ENCODE measurements around the gene CHDH. TPM values are rescaled to one million over a fixed set of nuclear protein-coding genes. Genes with fewer than 3 reads are reported as not detected.

The CHDH gene
- total RNA-seq, 1 donor from 2014 or later = under 0.01 TPM

GRCh38 chr3:53833700-53834099 is 12.5 kb downstream of the CHDH start:
- no peak overlapping the region for H3K4me3 ChIP-seq (ENCODE audit: low read depth, low read length)
- TF ChIP-seq CTCF (IDR thresholded peaks at IDR 0.05; ENCODE audit: insufficient read depth, low read length, severe bottlenecking) = no peak
- DNase-seq (ENCODE audit: low read depth) = no peak

GRCh38 chr3:53833053-53833645 is 13.1 kb downstream of the CHDH start:
- no peak for FAIRE-seq
- Histone ChIP-seq H3K36me3 (ENCODE audit: control insufficient read depth, insufficient read depth, low read length) (no peaks in the 10 kb centered on the region), H3K4me3 (ENCODE audit: low read depth, low read length) (no peak overlapping the region), H3K27me3 (ENCODE audit: control insufficient read depth, insufficient read depth, low read length) (no peaks in the 10 kb centered on the region)
- no peak for DNase-seq (ENCODE audit: low read depth)
- no peak for TF ChIP-seq CTCF (IDR thresholded peaks at IDR 0.05; ENCODE audit: insufficient read depth, low read length, severe bottlenecking)

More at GRCh38 chr3:53833700-53834099, 12.5 kb downstream of the CHDH start:
- FAIRE-seq = no peak
- Histone ChIP-seq H3K27me3 (ENCODE audit: control insufficient read depth, insufficient read depth, low read length) (no peaks in the 10 kb centered on the region), H3K36me3 (ENCODE audit: control insufficient read depth, insufficient read depth, low read length) (no peaks in the 10 kb centered on the region)

- Histone ChIP-seq H3K4me3 (ENCODE audit: low read depth, low read length) (no peak overlapping the region), H3K27me3 (ENCODE audit: control insufficient read depth, insufficient read depth, low read length) (no peaks in the 10 kb centered on the region), H3K36me3 (ENCODE audit: control insufficient read depth, insufficient read depth, low read length) (no peaks in the 10 kb centered on the region)
- no peak for DNase-seq (ENCODE audit: low read depth)
- FAIRE-seq = no peak
- no peak for TF ChIP-seq CTCF (IDR thresholded peaks at IDR 0.05; ENCODE audit: insufficient read depth, low read length, severe bottlenecking)
These were observed 15.3 kb downstream of the CHDH start for GRCh38 chr3:53830944-53831343.

GRCh38 chr3:53829605-53830004 is 16.6 kb downstream of the CHDH start:
- TF ChIP-seq CTCF (IDR thresholded peaks at IDR 0.05; ENCODE audit: insufficient read depth, low read length, severe bottlenecking) = no peak

GRCh38 chr3:53828581-53828980 is 17.6 kb downstream of the CHDH start:
- no peak overlapping the region for H3K4me3 ChIP-seq (ENCODE audit: low read depth, low read length)
- FAIRE-seq = no peak
- no peak for DNase-seq (ENCODE audit: low read depth)
- TF ChIP-seq CTCF (IDR thresholded peaks at IDR 0.05; ENCODE audit: insufficient read depth, low read length, severe bottlenecking) = no peak
- no peaks in the 10 kb centered on the region for H3K27me3 ChIP-seq (ENCODE audit: control insufficient read depth, insufficient read depth, low read length)
- no peaks in the 10 kb centered on the region for H3K36me3 ChIP-seq (ENCODE audit: control insufficient read depth, insufficient read depth, low read length)

More at GRCh38 chr3:53829605-53830004, 16.6 kb downstream of the CHDH start:
- no peak overlapping the region for H3K4me3 ChIP-seq (ENCODE audit: low read depth, low read length)
- H3K36me3 ChIP-seq (ENCODE audit: control insufficient read depth, insufficient read depth, low read length) = no peaks in the 10 kb centered on the region
- no peaks in the 10 kb centered on the region for H3K27me3 ChIP-seq (ENCODE audit: control insufficient read depth, insufficient read depth, low read length)
- no peak for DNase-seq (ENCODE audit: low read depth)
- no peak for FAIRE-seq

GRCh38 chr3:53826048-53826447 is 20.2 kb downstream of the CHDH start:
- Histone ChIP-seq H3K4me3 (ENCODE audit: low read depth, low read length) (no peak overlapping the region), H3K27me3 (ENCODE audit: control insufficient read depth, insufficient read depth, low read length) (no peaks in the 10 kb centered on the region), H3K36me3 (ENCODE audit: control insufficient read depth, insufficient read depth, low read length) (no peaks in the 10 kb centered on the region)
- FAIRE-seq (no peak), DNase-seq (ENCODE audit: low read depth) (no peak)
- TF ChIP-seq CTCF (IDR thresholded peaks at IDR 0.05; ENCODE audit: insufficient read depth, low read length, severe bottlenecking) = no peak
